ENCODE results near the gene KATNAL1. TPM values are rescaled to one million over a fixed set of nuclear protein-coding genes. Genes with fewer than 3 reads are reported as not detected.

KATNAL1 gene
- total and polyA plus RNA-seq, 10 of the 15 experiments (the other 5 are each of a cell fraction or from before 2014, with no cell fraction given) = 6.5 to 18.7 (median 11.7) TPM

DNA sequence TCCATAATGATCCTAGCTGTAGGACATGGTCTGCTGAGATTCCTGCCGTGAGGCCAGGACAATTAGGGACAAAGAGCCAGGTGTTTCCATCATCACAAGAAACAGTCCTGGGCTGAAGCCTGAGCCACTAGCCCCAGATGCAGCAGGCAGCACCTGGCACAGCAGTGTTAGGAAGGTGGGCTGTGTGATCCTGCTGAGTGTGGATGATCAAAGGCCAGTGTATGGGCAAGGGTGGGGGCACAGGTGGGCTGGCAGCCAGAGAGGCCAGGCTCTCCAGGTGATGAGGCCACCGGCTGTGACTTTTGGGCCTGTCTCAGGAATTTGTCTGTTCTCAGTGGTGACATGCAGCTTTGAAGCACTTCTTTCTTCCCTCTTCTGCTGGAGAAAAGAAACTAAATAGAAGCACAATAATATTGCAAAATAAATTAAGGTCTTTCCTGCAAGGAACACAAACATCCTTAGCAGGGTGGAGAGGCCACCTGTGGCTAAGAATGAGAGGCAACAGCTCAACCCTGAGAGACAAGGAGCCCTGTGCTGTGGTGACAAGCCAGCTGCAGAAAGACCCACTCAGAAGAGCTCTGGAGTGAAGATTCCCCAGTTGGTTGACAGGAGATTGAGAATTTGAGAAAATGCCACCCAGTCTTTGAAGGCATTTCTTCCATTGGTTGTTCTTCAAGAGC is 127.6 kb downstream of the KATNAL1 start:
- no TSS peak for BruUV-seq (replicated peaks)
- no peak overlapping the region for H3K27ac ChIP-seq (ENCODE audit: control insufficient read depth, insufficient read depth)
- POLR2A ChIA-PET = no interaction called here
- no peak overlapping the region for H3K4me2 ChIP-seq (ENCODE audit: control insufficient read depth, insufficient read depth)
- H3K9me3 ChIP-seq (replicated peaks; ENCODE audit: control insufficient read depth, insufficient read depth, low read length) = no peaks in the 10 kb centered on the region; the same call in 2 of the 3 replicates
- FAIRE-seq (no peak), DNase-seq (ENCODE audit: low read depth, low spot score) (no peak), ATAC-seq (no peak)
- CTCF ChIA-PET = interaction anchor here (1.3 kb wide), 1 partner anchor 11 kb away, joined by 4 read pairs; no protein-coding TSS in a partner anchor
- H3K9ac ChIP-seq (ENCODE audit: control insufficient read depth, insufficient read depth, low read length) = no peak overlapping the region
- no peaks in the 10 kb centered on the region for H3K79me2 ChIP-seq (ENCODE audit: control insufficient read depth, insufficient read depth, low read length)
- H3K4me1 ChIP-seq (ENCODE audit: control insufficient read depth, insufficient read depth, low read length) = no peaks in the 10 kb centered on the region
- TF ChIP-seq TARDBP (IDR thresholded peaks at IDR 0.05; ENCODE audit: borderline replicate concordance) (no peak), WRNIP1 (IDR thresholded peaks at IDR 0.05; ENCODE audit: borderline replicate concordance, low read depth, low read length) (no peak), E2F8 (IDR thresholded peaks at IDR 0.05; ENCODE audit: low read depth, partially characterized antibody) (no peak)
- RAD21 ChIA-PET (ENCODE audit: unreplicated experiment) = no interaction called here
- H2AFZ ChIP-seq (ENCODE audit: control insufficient read depth, low read depth, low read length) = no peak overlapping the region
- intact Hi-C loops (cut with micrococcal nuclease; ENCODE audit: unreplicated experiment) = no loop called here
- SMC1A ChIA-PET (ENCODE audit: uncharacterized antibody, unreplicated experiment) = no interaction called here
- no peak overlapping the region for H3K4me3 ChIP-seq
- H4K20me1 ChIP-seq (ENCODE audit: control insufficient read depth, insufficient read depth) = no peaks in the 10 kb centered on the region
- H3K27me3 ChIP-seq (replicated peaks in 1 of 2; ENCODE audit: control insufficient read depth in 2 of 2, insufficient read depth in 2 of 2, low read length in 1 of 2) = no peaks in the 10 kb centered on the region
- no peaks in the 10 kb centered on the region for H3K36me3 ChIP-seq (ENCODE audit: control insufficient read depth in 2 of 2, insufficient read depth in 2 of 2, low read length in 1 of 2)
- 90% methylated on average over 2 of the region's 2 CpGs for WGBS (ENCODE audit: insufficient coverage, insufficient replicate concordance, low lambda C conversion rate, missing lambda C conversion rate)
- in situ Hi-C loops (cut with MboI) = no loop called here

DNA sequence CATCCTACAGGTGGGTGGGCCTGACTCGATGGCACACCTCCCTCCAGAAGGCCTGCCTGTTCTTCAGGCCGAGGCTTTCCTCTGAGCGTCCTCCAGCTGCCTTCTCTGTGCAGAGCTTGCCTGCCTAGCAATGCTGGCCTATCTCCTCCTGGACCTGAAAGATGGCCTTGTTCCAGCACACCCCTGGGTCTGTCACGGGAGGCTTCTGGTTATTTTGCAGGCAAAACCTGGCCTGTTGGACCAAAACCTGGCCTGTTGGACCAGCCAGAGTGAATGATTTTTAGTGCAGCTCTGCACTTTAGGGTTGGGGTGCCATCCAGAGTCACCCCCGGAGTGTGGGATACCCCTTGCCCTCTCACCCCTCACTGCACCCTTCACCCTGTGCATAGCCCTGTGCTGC is 128.4 kb downstream of the KATNAL1 start:
- POLR2A ChIA-PET = interaction anchor here (1.1 kb wide), 1 partner anchor 10 kb away, joined by 4 read pairs; no protein-coding TSS in a partner anchor
- TF ChIP-seq STAT3 (IDR thresholded peaks at IDR 0.05; ENCODE audit: low read depth, low read length) (no peak), SMARCA5 (IDR thresholded peaks at IDR 0.05) (no peak), MEF2A (IDR thresholded peaks at IDR 0.05; ENCODE audit: insufficient read depth, low read depth, low read length) (no peak), ZNF207 (IDR thresholded peaks at IDR 0.05; ENCODE audit: borderline replicate concordance) (no peak), RAD51 (IDR thresholded peaks at IDR 0.05) (no peak), TBL1XR1 (IDR thresholded peaks at IDR 0.05; ENCODE audit: low read depth, low read length) (no peak), IKZF2 (IDR thresholded peaks at IDR 0.05) (no peak)
- TF ChIP-seq, protein P1, sequence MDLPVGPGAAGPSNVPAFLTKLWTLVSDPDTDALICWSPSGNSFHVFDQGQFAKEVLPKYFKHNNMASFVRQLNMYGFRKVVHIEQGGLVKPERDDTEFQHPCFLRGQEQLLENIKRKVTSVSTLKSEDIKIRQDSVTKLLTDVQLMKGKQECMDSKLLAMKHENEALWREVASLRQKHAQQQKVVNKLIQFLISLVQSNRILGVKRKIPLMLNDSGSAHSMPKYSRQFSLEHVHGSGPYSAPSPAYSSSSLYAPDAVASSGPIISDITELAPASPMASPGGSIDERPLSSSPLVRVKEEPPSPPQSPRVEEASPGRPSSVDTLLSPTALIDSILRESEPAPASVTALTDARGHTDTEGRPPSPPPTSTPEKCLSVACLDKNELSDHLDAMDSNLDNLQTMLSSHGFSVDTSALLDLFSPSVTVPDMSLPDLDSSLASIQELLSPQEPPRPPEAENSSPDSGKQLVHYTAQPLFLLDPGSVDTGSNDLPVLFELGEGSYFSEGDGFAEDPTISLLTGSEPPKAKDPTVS (IDR thresholded peaks at IDR 0.05; ENCODE audit: low read depth, low read length) = no peak

More for the DNA sequence above, 128.4 kb downstream of the KATNAL1 start:
- H3K9me3 ChIP-seq (replicated peaks; ENCODE audit: control insufficient read depth, insufficient read depth, low read length) = no peaks in the 10 kb centered on the region
- H4K20me1 ChIP-seq (ENCODE audit: control insufficient read depth, insufficient read depth) = no peaks in the 10 kb centered on the region
- in situ Hi-C loops (cut with MboI) (no loop called here), intact Hi-C loops (cut with micrococcal nuclease; ENCODE audit: unreplicated experiment) (no loop called here)
- no peak overlapping the region for H3K9ac ChIP-seq (ENCODE audit: control insufficient read depth, insufficient read depth, low read length)
- ChIA-PET SMC1A (ENCODE audit: uncharacterized antibody, unreplicated experiment) (interaction anchor here (1.6 kb wide), 1 partner anchor 10 kb away, joined by 7 read pairs; no protein-coding TSS in a partner anchor), RAD21 (ENCODE audit: unreplicated experiment) (no interaction called here), CTCF (interaction anchor here (1.1 kb wide), 1 partner anchor 10 kb away, joined by 5 read pairs; no protein-coding TSS in a partner anchor)
- no peaks in the 10 kb centered on the region for H3K27me3 ChIP-seq (replicated peaks in 1 of 2; ENCODE audit: control insufficient read depth in 2 of 2, insufficient read depth in 2 of 2, low read length in 1 of 2)
- no peaks in the 10 kb centered on the region for H3K79me2 ChIP-seq (ENCODE audit: control insufficient read depth, insufficient read depth, low read length)
- no peak overlapping the region for H3K4me3 ChIP-seq
- no peak overlapping the region for H2AFZ ChIP-seq (ENCODE audit: control insufficient read depth, low read depth, low read length)
- DNase-seq (ENCODE audit: low read depth, low spot score) (no peak), ATAC-seq (no peak), FAIRE-seq (no peak)
- H3K4me2 ChIP-seq (ENCODE audit: control insufficient read depth, insufficient read depth) = no peak overlapping the region
- no TSS peak for BruUV-seq (replicated peaks)
- H3K4me1 ChIP-seq (ENCODE audit: control insufficient read depth, insufficient read depth, low read length) = no peaks in the 10 kb centered on the region
- H3K36me3 ChIP-seq (ENCODE audit: control insufficient read depth in 2 of 2, insufficient read depth in 2 of 2, low read length in 1 of 2) = no peaks in the 10 kb centered on the region
- no peak overlapping the region for H3K27ac ChIP-seq (ENCODE audit: control insufficient read depth, insufficient read depth)
- 30% methylated on average over 5 of the region's 5 CpGs for WGBS (ENCODE audit: insufficient coverage, insufficient replicate concordance, low lambda C conversion rate, missing lambda C conversion rate)
